Adipocyte (in vitro differentiated cells): Measurements from ENCODE around the gene TTC6.

Experiments used
- DNase-seq: peaks from one replicate; pipeline ENCODE4 v3.0.0-alpha.2; 2015; ENCODE audit warnings: low read depth
- H3K27me3 ChIP-seq: replicated peaks from 2 replicates; pipeline ENCODE4 v1.7.0; 2013; ENCODE audit warnings: mild to moderate bottlenecking, low read length, moderate library complexity; ENCODE audit not compliant: control insufficient read depth, insufficient read depth
- H3K36me3 ChIP-seq: 2 replicates; pipeline ENCODE4 v1.7.0; 2013; ENCODE audit warnings: low read length, mild to moderate bottlenecking, moderate library complexity; ENCODE audit not compliant: control insufficient read depth, insufficient read depth, severe bottlenecking
- H3K4me1 ChIP-seq: 2 replicates; pipeline ENCODE4 v1.7.0; 2013; ENCODE audit warnings: mild to moderate bottlenecking, low read length, moderate library complexity; ENCODE audit not compliant: control insufficient read depth, insufficient read depth
- H3K4me3 ChIP-seq: 2 replicates; pipeline ENCODE4 v1.7.0; 2013; ENCODE audit warnings: mild to moderate bottlenecking, low read length, moderate library complexity
- H3K9ac ChIP-seq: 2 replicates; pipeline ENCODE4 v1.7.0; 2013; ENCODE audit warnings: mild to moderate bottlenecking, low read length, moderate library complexity
- H3K9me3 ChIP-seq: 2 replicates; pipeline ENCODE4 v1.7.0; 2013; ENCODE audit warnings: mild to moderate bottlenecking, low read length, moderate library complexity; ENCODE audit not compliant: control insufficient read depth

Gene TTC6

DNA sequence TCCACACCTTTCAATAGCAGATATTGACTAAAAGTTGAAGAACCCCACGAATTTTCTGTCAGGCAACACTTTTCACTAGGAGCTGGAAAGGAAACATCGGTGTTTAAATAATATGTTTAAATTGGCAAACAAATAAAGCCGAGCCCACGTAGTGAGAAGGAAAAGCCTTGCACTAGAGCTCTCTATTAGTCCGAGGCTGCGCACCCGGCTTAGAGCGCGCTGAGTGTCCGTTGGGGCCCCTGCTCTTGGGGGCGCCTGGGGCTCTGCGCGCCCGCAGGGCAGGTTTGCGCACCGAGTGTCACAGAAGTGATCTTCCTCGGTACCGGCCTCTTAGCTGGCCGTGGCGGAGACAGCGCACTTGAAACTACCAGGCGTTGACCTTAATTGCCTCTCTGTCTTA, 6.4 kb downstream of the TTC6 start:
- peaks cover 18% of the 10 kb centered on the region for H3K9me3 ChIP-seq
- peaks cover 4% of the 10 kb centered on the region for H3K4me1 ChIP-seq
- no peak overlapping the region for H3K9ac ChIP-seq
- H3K36me3 ChIP-seq, result no peaks in the 10 kb centered on the region
- H3K4me3 ChIP-seq, result no peak overlapping the region
- H3K27me3 ChIP-seq, result peaks cover 88% of the 10 kb centered on the region
- no peak for DNase-seq

DNA sequence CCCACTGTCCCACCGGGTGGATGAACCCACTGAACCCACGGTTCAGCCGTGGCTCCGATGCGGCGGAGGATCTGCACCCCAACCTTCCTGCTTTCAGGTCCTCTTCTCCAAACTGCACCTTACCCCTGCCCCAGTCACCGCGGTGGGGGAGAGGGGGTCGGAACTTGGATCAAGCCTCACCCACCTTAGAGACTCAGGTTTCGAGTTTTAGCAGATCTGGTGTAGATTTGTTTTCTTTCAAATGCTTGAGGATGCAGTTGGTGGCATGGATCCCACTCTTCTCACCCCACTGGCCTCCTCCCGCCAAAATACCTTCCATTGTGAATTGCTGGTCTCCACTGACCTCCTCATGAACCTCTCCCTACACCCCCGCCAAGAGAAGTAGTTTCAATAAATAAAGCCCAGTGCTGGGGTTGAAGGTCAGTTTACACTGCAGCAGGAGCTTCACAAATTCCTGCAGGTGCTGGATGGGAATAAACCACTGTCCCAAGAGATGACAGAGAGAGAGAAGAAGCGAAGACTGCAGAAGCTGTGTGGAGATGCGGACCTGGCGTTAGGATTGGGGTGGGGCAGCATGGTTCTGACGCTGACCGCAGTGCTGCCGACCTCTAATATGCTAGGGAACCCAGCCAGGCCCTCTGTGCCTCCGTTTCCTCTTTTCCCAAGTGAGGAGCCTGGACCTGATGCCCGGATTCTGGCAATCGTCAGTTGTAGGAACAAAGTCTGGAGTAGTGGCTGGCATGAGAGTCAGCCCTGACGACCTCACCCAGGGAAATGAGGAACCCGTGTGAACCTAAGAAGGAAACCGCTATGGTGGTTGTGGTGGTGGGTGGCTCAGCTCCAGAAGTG, 7.4 kb downstream of the TTC6 start:
- DNase-seq, result no peak
- Histone ChIP-seq H3K4me1 (peaks cover 4% of the 10 kb centered on the region), H3K36me3 (no peaks in the 10 kb centered on the region), H3K4me3 (no peak overlapping the region), H3K9ac (no peak overlapping the region), H3K27me3 (peaks cover 78% of the 10 kb centered on the region), H3K9me3 (peaks cover 16% of the 10 kb centered on the region)

- H3K36me3 ChIP-seq, result no peaks in the 10 kb centered on the region
- peaks cover 75% of the 10 kb centered on the region for H3K27me3 ChIP-seq
- no peak overlapping the region for H3K4me3 ChIP-seq
- no peak for DNase-seq
- H3K9ac ChIP-seq, result no peak overlapping the region
- H3K4me1 ChIP-seq, result peaks cover 4% of the 10 kb centered on the region
- peaks cover 16% of the 10 kb centered on the region for H3K9me3 ChIP-seq
Observed at GRCh38 chr14:37603688-37604251, 8.3 kb downstream of the TTC6 start.

DNA sequence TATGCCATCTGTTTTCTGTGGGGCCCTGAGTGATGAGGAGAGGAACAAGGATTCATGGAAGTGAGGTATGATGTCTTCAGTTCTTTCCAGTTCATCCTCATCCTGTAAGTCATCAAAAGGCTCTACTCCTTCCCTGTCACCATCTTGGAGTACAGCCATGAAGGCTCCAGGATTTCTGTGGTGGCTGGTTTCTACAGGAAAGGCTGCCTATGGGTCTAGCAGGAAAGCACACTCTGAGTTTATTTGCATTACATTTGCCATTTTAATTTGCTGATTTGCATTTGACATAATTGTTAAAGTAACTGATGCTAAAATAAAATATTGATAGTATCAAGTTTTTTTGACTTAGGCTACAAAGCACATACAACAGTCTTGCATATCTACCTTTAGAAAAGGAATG, 11.2 kb downstream of the TTC6 start:
- H3K27me3 ChIP-seq, result peaks cover 75% of the 10 kb centered on the region
- H3K9ac ChIP-seq, result no peak overlapping the region
- H3K36me3 ChIP-seq, result no peaks in the 10 kb centered on the region
- no peak for DNase-seq
- no peak overlapping the region for H3K4me3 ChIP-seq
- peaks cover 18% of the 10 kb centered on the region for H3K9me3 ChIP-seq
- H3K4me1 ChIP-seq, result no peaks in the 10 kb centered on the region

GRCh38 chr14:37608649-37609048, 13.2 kb downstream of the TTC6 start:
- Histone ChIP-seq H3K36me3 (no peaks in the 10 kb centered on the region), H3K4me1 (no peaks in the 10 kb centered on the region), H3K9me3 (peaks cover 28% of the 10 kb centered on the region), H3K9ac (no peak overlapping the region), H3K27me3 (peaks cover 61% of the 10 kb centered on the region), H3K4me3 (no peak overlapping the region)
- DNase-seq, result no peak

DNA sequence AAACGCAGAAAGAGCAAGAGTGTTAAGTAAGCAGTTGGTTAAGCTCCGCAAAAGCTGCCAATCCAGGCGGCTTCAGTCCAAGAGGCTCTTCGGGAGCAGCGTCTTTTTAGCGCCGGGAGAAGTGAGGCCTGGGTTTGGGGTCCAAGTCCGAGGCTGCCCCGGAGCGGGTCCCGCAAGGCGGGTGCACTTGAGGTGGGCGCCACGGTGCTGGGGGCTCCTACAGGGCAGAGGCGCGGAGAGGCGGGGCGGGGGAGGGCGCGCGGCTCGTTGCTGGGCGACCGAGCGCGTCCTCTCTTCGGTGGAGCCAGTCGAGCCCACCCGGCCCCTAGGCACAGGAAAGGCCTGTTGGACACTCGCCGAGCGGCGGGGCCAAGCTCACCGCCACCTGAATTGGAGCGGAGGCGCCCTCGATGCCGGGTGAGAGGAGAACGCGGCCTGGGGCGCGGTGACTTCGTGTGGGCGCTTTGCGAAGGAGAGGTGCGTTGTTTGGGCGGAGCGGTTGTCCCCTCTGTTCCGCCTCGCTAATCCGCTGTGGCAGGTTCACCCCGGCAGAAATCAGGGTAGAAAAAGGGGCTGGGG, 15.6 kb downstream of the TTC6 start:
- no peak overlapping the region for H3K9ac ChIP-seq
- no peaks in the 10 kb centered on the region for H3K4me1 ChIP-seq
- H3K9me3 ChIP-seq, result peaks cover 46% of the 10 kb centered on the region
- peaks cover 44% of the 10 kb centered on the region for H3K27me3 ChIP-seq
- no peak overlapping the region for H3K4me3 ChIP-seq
- H3K36me3 ChIP-seq, result no peaks in the 10 kb centered on the region
- DNase-seq, result no peak

DNA sequence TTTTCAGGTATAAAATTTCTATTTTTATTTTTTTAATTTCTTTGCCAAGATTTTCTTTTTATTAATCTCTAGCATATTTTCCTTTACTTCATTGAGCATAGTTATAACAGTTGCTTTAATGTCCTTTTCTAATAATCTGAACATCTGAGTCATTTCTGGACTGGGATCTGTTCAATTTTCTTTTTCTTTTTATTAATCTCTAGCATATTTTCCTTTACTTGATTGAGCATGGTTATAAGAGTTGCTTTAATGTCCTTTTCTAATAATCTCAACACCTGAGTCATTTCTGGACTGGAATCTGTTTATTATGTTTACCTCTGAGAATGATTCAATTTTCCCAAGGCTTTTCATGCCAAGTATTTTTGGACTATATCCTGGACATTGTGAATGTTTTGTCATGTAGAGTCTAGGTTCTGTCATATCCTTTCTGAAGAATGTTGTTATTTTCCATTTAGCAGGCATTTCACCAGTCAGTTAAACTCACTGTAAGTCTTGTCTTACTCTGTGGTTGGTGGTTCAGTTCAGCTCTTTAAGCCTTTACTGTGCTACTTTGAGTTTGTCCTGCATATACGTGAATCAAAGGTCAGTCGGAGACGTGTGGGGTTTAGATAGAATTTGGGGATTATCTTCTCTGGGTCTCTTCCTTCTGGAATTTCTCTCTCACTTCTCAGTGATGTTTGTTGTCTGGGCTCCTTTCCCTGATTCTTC, 20.3 kb downstream of the TTC6 start:
- Histone ChIP-seq H3K4me3 (peak overlapping the region; percentile 9), H3K27me3 (peaks cover 15% of the 10 kb centered on the region), H3K9me3 (peaks cover 59% of the 10 kb centered on the region), H3K9ac (no peak overlapping the region), H3K36me3 (no peaks in the 10 kb centered on the region), H3K4me1 (no peaks in the 10 kb centered on the region)
- DNase-seq, result no peak

DNA sequence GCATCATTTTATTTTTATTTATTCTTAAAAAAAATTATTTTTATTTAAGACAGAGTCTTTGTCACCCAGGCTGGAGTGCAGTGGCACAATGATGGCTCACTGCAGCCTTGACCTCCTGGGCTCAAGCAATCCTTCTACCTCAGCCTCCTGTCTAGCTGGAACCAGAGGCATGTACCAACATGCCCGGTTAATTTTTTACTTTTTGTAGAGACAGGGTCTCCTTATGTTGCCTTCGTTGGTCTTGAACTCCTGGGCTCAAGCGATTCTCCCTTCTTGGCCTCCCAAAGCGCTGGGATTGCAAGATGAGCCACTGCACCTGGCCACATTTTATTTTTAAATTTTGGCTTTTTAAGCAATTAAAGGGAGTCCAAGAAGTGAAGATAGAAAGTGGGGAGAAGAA, 21.4 kb downstream of the TTC6 start:
- H3K27me3 ChIP-seq, result peaks cover 4% of the 10 kb centered on the region
- H3K9me3 ChIP-seq, result peaks cover 54% of the 10 kb centered on the region
- no peak for DNase-seq
- no peaks in the 10 kb centered on the region for H3K36me3 ChIP-seq
- H3K4me3 ChIP-seq, result no peak overlapping the region
- no peaks in the 10 kb centered on the region for H3K4me1 ChIP-seq
- H3K9ac ChIP-seq, result no peak overlapping the region

- peaks cover 7% of the 10 kb centered on the region for H3K4me1 ChIP-seq
Observed at GRCh38 chr14:37617864-37618365, 22.5 kb downstream of the TTC6 start.

DNA sequence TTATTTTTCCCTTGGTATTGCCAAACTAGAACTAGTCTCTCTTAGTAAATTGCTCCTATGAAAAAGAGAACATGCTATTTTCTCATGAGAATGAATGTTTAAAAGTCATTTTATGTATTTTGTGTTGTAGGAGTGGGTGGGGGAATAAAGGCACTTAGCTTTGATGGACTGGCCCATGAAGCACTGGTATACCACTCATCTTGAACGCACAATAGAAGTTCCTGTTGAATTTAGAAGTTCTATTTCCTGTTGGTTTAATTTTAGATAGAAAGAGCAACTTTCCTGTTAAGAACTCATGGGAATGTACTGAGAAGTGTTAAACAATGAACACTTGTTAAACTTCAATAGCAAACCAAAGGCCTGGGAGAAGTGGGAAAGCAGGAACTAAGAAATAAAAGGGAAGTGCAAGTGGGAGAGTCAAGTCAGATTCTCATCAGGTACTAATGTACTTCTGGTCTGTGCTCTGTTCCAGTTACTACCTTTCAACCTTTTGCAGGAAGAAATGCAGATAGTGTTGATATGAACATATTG, 23.1 kb downstream of the TTC6 start:
- Histone ChIP-seq H3K9me3 (peaks cover 39% of the 10 kb centered on the region), H3K27me3 (peaks cover 7% of the 10 kb centered on the region), H3K4me3 (no peak overlapping the region), H3K9ac (no peak overlapping the region), H3K36me3 (no peaks in the 10 kb centered on the region), H3K4me1 (peaks cover 7% of the 10 kb centered on the region)
- DNase-seq, result no peak

More at GRCh38 chr14:37617864-37618365, 22.5 kb downstream of the TTC6 start:
- Histone ChIP-seq H3K4me3 (no peak overlapping the region), H3K9ac (no peak overlapping the region), H3K9me3 (peaks cover 45% of the 10 kb centered on the region), H3K36me3 (no peaks in the 10 kb centered on the region), H3K27me3 (peaks cover 6% of the 10 kb centered on the region)
- DNase-seq, result no peak

GRCh38 chr14:37620856-37621255, 25.4 kb downstream of the TTC6 start:
- peaks cover 7% of the 10 kb centered on the region for H3K27me3 ChIP-seq
- peaks cover 7% of the 10 kb centered on the region for H3K4me1 ChIP-seq
- H3K9ac ChIP-seq, result no peak overlapping the region
- DNase-seq, result no peak
- H3K4me3 ChIP-seq, result no peak overlapping the region
- H3K9me3 ChIP-seq, result peaks cover 19% of the 10 kb centered on the region
- no peaks in the 10 kb centered on the region for H3K36me3 ChIP-seq
